ENCODE data around the gene BCAS1.

BCAS1 gene

DNA sequence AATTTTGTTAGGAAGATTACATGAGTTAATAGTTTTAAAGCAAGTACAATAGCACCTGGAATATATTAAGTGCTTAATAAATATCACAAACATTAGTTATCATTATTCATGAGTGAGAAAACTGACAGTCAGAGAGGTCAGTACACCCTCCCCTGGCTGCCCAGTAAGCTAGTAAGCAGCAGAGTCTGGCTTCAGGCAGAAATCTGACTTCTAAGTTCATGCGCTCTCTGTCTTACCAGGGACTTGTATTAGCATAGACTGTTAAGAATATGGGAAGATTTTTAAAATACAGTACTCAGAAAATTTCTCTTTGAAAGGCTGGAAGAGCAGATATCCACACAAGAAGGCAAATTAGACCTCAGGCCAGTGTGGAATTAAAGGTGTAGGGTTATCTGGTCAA, 40.8 kb downstream of the BCAS1 start:
- Histone ChIP-seq H3K27ac (ENCODE audit: low read depth, low read length) (no peak overlapping the region), H3K18ac (ENCODE audit: low read length) (no peak overlapping the region)

DNA sequence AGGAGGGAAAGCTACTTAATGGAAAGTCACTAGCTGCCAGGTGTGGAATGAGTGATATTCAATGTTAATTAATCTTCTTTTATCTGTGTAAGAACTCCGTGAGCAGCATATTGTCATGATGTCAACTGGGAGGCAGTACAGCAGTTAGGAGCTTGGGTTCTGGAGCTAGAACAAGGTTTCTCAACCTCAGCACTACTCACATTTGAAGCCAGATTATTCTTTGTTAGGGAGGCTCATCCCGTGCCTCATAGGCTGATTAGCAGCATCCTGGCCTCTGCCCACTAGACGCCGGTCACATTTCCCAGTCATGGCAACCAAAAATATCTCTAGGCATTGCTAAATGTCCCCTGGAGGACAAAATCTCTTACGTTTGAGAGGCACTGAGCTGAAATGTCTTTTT, 41.2 kb downstream of the BCAS1 start:
- Histone ChIP-seq H3K79me2 (ENCODE audit: control insufficient read depth, insufficient read depth, low read length) (no peaks in the 10 kb centered on the region), H3K4ac (ENCODE audit: low read depth, low read length) (no peak overlapping the region), H2BK120ac (ENCODE audit: low read depth, low read length) (no peak overlapping the region), H3K4me1 (ENCODE audit: control insufficient read depth, low read depth, low read length) (no peaks in the 10 kb centered on the region), H4K5ac (ENCODE audit: low read length) (no peak overlapping the region), H2BK5ac (ENCODE audit: low read length) (no peak overlapping the region), H3K27ac (ENCODE audit: low read depth, low read length) (no peak overlapping the region), H3K9ac (ENCODE audit: low read length) (no peak overlapping the region), H2AK5ac (ENCODE audit: low read length) (no peak overlapping the region), H3K4me2 (ENCODE audit: low read length) (no peak overlapping the region), H3K27me3 (ENCODE audit: insufficient read depth, low read length, poor library complexity) (no peaks in the 10 kb centered on the region), H3K23ac (ENCODE audit: low read length) (no peak overlapping the region), H3K79me1 (ENCODE audit: low read length) (no peaks in the 10 kb centered on the region), H3K18ac (ENCODE audit: low read length) (no peak overlapping the region), H2BK15ac (replicated peaks; ENCODE audit: low read depth) (no peak overlapping the region), H4K8ac (ENCODE audit: low read depth, low read length) (no peak overlapping the region), H3K4me3 (ENCODE audit: low read length) (no peak overlapping the region), H3K56ac (ENCODE audit: low read length) (no peak overlapping the region), H3K36me3 (ENCODE audit: control insufficient read depth, insufficient read depth, low read length) (no peaks in the 10 kb centered on the region)
- WGBS (ENCODE audit: extremely low coverage, insufficient coverage, low lambda C conversion rate), result no CpG with 5 or more reads among the region's 5 CpGs
- DNase-seq, result no peak

More for the DNA sequence above, 40.8 kb downstream of the BCAS1 start:
- no peak overlapping the region for H4K5ac ChIP-seq (ENCODE audit: low read length)
- H3K4me3 ChIP-seq (ENCODE audit: low read length), result no peak overlapping the region
- WGBS (ENCODE audit: extremely low coverage, insufficient coverage, low lambda C conversion rate), result no CpG with 5 or more reads among the region's 1 CpG
- no peak overlapping the region for H2AK5ac ChIP-seq (ENCODE audit: low read length)
- H3K4me2 ChIP-seq (ENCODE audit: low read length), result no peak overlapping the region
- H4K8ac ChIP-seq (ENCODE audit: low read depth, low read length), result no peak overlapping the region
- no peaks in the 10 kb centered on the region for H3K4me1 ChIP-seq (ENCODE audit: control insufficient read depth, low read depth, low read length)
- no peaks in the 10 kb centered on the region for H3K79me1 ChIP-seq (ENCODE audit: low read length)
- H3K36me3 ChIP-seq (ENCODE audit: control insufficient read depth, insufficient read depth, low read length), result no peaks in the 10 kb centered on the region
- H3K9ac ChIP-seq (ENCODE audit: low read length), result no peak overlapping the region
- H3K4ac ChIP-seq (ENCODE audit: low read depth, low read length), result no peak overlapping the region
- no peak overlapping the region for H2BK15ac ChIP-seq (replicated peaks; ENCODE audit: low read depth)
- H2BK120ac ChIP-seq (ENCODE audit: low read depth, low read length), result no peak overlapping the region
- H3K79me2 ChIP-seq (ENCODE audit: control insufficient read depth, insufficient read depth, low read length), result no peaks in the 10 kb centered on the region
- H3K27me3 ChIP-seq (ENCODE audit: insufficient read depth, low read length, poor library complexity), result no peaks in the 10 kb centered on the region
- no peak for DNase-seq
- H2BK5ac ChIP-seq (ENCODE audit: low read length), result no peak overlapping the region
- no peak overlapping the region for H3K23ac ChIP-seq (ENCODE audit: low read length)
- no peak overlapping the region for H3K56ac ChIP-seq (ENCODE audit: low read length)

DNA sequence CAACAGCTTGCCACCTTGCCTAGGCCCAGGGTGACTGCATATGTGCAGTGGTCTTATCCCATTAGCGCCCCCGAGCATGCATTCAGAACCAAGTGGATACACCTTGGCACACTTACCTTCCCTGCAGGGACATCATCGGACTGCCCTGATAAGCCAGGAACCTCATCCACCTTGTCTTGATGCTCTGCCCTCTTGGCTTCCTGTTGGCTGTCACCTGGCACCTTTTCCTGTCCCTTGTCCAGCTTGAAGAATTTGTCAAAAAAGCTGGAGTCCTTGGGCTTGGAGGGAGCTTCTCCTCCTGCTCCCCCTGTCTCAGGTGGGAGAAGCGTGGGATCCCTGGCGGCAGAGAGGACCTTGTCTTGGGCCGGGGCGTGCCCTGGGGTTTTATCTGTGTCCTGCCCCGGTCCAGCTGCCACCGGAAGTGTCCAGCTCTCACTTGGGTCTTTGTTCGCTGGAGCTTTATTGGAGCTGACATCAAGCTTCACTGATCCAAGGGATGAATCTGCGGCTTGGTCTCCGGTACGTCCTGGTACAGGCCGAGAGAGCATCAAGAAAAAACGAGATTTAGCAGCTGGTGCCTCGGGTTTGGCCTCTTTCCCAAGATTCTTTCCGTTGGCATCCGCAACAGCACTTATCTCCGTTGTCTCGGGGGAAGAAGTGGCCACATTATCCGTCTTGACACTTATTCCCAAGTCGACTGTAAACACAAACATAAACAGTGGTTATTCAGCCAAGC, 42.0 kb downstream of the BCAS1 start:
- no peak overlapping the region for H3K4me2 ChIP-seq (ENCODE audit: low read length)
- H3K9ac ChIP-seq (ENCODE audit: low read length), result no peak overlapping the region
- H2BK15ac ChIP-seq (replicated peaks; ENCODE audit: low read depth), result no peak overlapping the region
- no peak overlapping the region for H4K8ac ChIP-seq (ENCODE audit: low read depth, low read length)
- no peak overlapping the region for H3K18ac ChIP-seq (ENCODE audit: low read length)
- no peaks in the 10 kb centered on the region for H3K27me3 ChIP-seq (ENCODE audit: insufficient read depth, low read length, poor library complexity)
- no peak overlapping the region for H3K4ac ChIP-seq (ENCODE audit: low read depth, low read length)
- H2BK120ac ChIP-seq (ENCODE audit: low read depth, low read length), result no peak overlapping the region
- no peak overlapping the region for H2BK5ac ChIP-seq (ENCODE audit: low read length)
- no peak overlapping the region for H3K4me3 ChIP-seq (ENCODE audit: low read length)
- no peak for DNase-seq
- no peak overlapping the region for H3K27ac ChIP-seq (ENCODE audit: low read depth, low read length)
- H4K5ac ChIP-seq (ENCODE audit: low read length), result no peak overlapping the region
- no peaks in the 10 kb centered on the region for H3K4me1 ChIP-seq (ENCODE audit: control insufficient read depth, low read depth, low read length)
- no peak overlapping the region for H3K23ac ChIP-seq (ENCODE audit: low read length)
- WGBS (ENCODE audit: extremely low coverage, insufficient coverage, low lambda C conversion rate), result no CpG with 5 or more reads among the region's 22 CpGs
- H3K36me3 ChIP-seq (ENCODE audit: control insufficient read depth, insufficient read depth, low read length), result no peaks in the 10 kb centered on the region
- H3K79me2 ChIP-seq (ENCODE audit: control insufficient read depth, insufficient read depth, low read length), result no peaks in the 10 kb centered on the region
- no peaks in the 10 kb centered on the region for H3K79me1 ChIP-seq (ENCODE audit: low read length)
- no peak overlapping the region for H2AK5ac ChIP-seq (ENCODE audit: low read length)
- no peak overlapping the region for H3K56ac ChIP-seq (ENCODE audit: low read length)

DNA sequence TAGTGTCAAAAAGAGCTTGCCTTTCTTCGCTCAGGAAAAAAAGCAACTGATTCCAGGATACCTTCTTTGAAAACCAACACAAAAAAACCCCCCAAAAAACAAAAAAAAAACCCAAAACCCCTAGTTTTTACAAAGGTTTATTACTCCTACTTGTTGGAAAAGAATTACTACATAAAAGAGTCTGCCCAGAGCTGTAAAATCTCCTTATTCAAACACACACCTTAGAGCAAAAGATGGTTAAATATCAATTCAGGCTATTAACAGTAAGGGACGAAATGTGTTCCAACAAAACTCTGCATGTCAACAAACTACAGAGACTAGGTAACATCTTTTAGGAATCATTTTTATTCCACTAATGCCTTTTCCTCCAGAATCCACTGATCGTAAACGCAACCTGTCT, 42.7 kb downstream of the BCAS1 start:
- H2AK5ac ChIP-seq (ENCODE audit: low read length), result no peak overlapping the region
- no peak overlapping the region for H3K23ac ChIP-seq (ENCODE audit: low read length)
- no peak overlapping the region for H2BK15ac ChIP-seq (replicated peaks; ENCODE audit: low read depth)
- H3K36me3 ChIP-seq (ENCODE audit: control insufficient read depth, insufficient read depth, low read length), result no peaks in the 10 kb centered on the region
- no peak overlapping the region for H3K27ac ChIP-seq (ENCODE audit: low read depth, low read length)
- no peaks in the 10 kb centered on the region for H3K79me1 ChIP-seq (ENCODE audit: low read length)
- no peak overlapping the region for H3K9ac ChIP-seq (ENCODE audit: low read length)
- no CpG with 5 or more reads among the region's 4 CpGs for WGBS (ENCODE audit: extremely low coverage, insufficient coverage, low lambda C conversion rate)
- H3K4ac ChIP-seq (ENCODE audit: low read depth, low read length), result no peak overlapping the region
- no peaks in the 10 kb centered on the region for H3K27me3 ChIP-seq (ENCODE audit: insufficient read depth, low read length, poor library complexity)
- DNase-seq, result no peak
- H3K79me2 ChIP-seq (ENCODE audit: control insufficient read depth, insufficient read depth, low read length), result no peaks in the 10 kb centered on the region
- H2BK5ac ChIP-seq (ENCODE audit: low read length), result no peak overlapping the region
- no peak overlapping the region for H2BK120ac ChIP-seq (ENCODE audit: low read depth, low read length)
- no peak overlapping the region for H3K56ac ChIP-seq (ENCODE audit: low read length)
- no peak overlapping the region for H4K8ac ChIP-seq (ENCODE audit: low read depth, low read length)
- no peaks in the 10 kb centered on the region for H3K4me1 ChIP-seq (ENCODE audit: control insufficient read depth, low read depth, low read length)
- no peak overlapping the region for H4K5ac ChIP-seq (ENCODE audit: low read length)
- no peak overlapping the region for H3K18ac ChIP-seq (ENCODE audit: low read length)
- H3K4me2 ChIP-seq (ENCODE audit: low read length), result no peak overlapping the region
- H3K4me3 ChIP-seq (ENCODE audit: low read length), result no peak overlapping the region

DNA sequence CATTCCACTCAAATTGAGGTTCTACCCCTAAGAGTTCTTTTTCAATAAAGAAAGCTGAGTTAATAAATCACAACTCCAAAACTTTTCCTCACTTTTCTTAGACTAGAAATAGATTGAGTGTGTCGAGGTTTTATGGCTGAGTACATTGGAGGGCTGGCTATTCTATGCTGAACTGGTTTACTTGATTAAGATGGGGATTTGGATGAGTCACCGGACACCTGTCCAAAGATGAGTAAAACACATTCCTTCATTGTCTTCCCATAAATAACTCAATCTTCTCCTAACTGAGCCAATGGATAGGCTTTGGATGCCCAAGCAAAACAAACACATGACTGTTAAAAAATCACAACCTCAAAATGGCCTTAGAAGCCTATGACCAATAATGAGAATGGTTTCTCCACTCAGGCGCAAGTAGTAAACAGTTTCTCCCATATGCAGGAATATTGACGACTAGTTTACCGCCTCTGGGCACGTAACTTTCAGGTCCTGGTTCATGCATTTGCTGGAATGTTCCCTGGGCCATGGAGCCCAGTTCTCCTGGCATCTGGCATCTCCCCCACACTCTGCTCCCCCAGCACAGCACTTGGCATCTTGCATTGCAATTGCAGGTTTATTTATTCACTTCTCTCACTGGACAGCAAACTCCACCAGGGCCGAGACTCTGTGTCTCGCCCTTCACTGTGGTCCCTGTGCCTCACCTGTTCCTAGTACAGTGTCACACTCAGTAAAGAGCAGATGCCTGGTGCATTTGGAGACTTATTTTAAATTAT, 43.9 kb downstream of the BCAS1 start:
- Histone ChIP-seq H3K79me2 (ENCODE audit: control insufficient read depth, insufficient read depth, low read length) (no peaks in the 10 kb centered on the region), H2AK5ac (ENCODE audit: low read length) (no peak overlapping the region), H3K23ac (ENCODE audit: low read length) (peak overlapping the region; percentile 35), H3K79me1 (ENCODE audit: low read length) (no peaks in the 10 kb centered on the region), H3K36me3 (ENCODE audit: control insufficient read depth, insufficient read depth, low read length) (no peaks in the 10 kb centered on the region), H2BK120ac (ENCODE audit: low read depth, low read length) (no peak overlapping the region), H2BK15ac (replicated peaks; ENCODE audit: low read depth) (no peak overlapping the region), H4K8ac (ENCODE audit: low read depth, low read length) (no peak overlapping the region), H3K4me1 (ENCODE audit: control insufficient read depth, low read depth, low read length) (no peaks in the 10 kb centered on the region), H3K56ac (ENCODE audit: low read length) (no peak overlapping the region), H2BK5ac (ENCODE audit: low read length) (no peak overlapping the region), H3K27ac (ENCODE audit: low read depth, low read length) (no peak overlapping the region), H3K9ac (ENCODE audit: low read length) (no peak overlapping the region), H3K4me3 (ENCODE audit: low read length) (no peak overlapping the region), H3K4me2 (ENCODE audit: low read length) (no peak overlapping the region), H4K5ac (ENCODE audit: low read length) (no peak overlapping the region), H3K27me3 (ENCODE audit: insufficient read depth, low read length, poor library complexity) (no peaks in the 10 kb centered on the region), H3K4ac (ENCODE audit: low read depth, low read length) (no peak overlapping the region), H3K18ac (ENCODE audit: low read length) (no peak overlapping the region)
- DNase-seq, result no peak
- no CpG with 5 or more reads among the region's 8 CpGs for WGBS (ENCODE audit: extremely low coverage, insufficient coverage, low lambda C conversion rate)
